Cardiac muscle cell (in vitro differentiated cells and primary cell): ENCODE data around the gene ARRDC3. TPM values are rescaled to one million over a fixed set of nuclear protein-coding genes. Genes with fewer than 3 reads are reported as not detected.

Source experiments
- DNase-seq, 2 donors: peaks; one replicate each; pipeline versions ENCODE4 v3.0.0 to v3.0.0-alpha.2; 2010 to 2017; ENCODE audit warnings: low read depth in 1 of 2, low spot score in 1 of 2
- H3K27ac ChIP-seq: fragments of 200-600 bp; sonication (generic); 2 replicates; pipeline ENCODE4 v1.5.1; 2016
- H3K27me3 ChIP-seq: fragments of 200-600 bp; sonication (generic); 2 replicates; pipeline ENCODE4 v1.6.0; 2016; ENCODE audit warnings: control low read depth
- H3K36me3 ChIP-seq: fragments of 200-600 bp; sonication (generic); 2 replicates; pipeline ENCODE4 v1.5.1; 2016; ENCODE audit warnings: control low read depth
- H3K4me1 ChIP-seq: fragments of 200-600 bp; sonication (generic); 2 replicates; pipeline ENCODE4 v1.8.1; 2017; ENCODE audit warnings: low read depth, mild to moderate bottlenecking, mixed run types
- H3K4me3 ChIP-seq: fragments of 200-600 bp; sonication (generic); 2 replicates; pipeline ENCODE4 v1.5.1; 2016; ENCODE audit warnings: mild to moderate bottlenecking
- H3K9me3 ChIP-seq: fragments of 200-600 bp; sonication (generic); 2 replicates; pipeline ENCODE4 v1.5.1; 2017; ENCODE audit warnings: low read depth, mild to moderate bottlenecking, control low read depth
- CTCF ChIP-seq: IDR thresholded peaks from 2 replicates; pipeline ENCODE4 v1.5.1; 2012; ENCODE audit warnings: low read depth, mild to moderate bottlenecking, low read length
- polyA plus RNA-seq: library from polyadenylated mRNA; unstranded; fragments of >200 nt; fragmentation: Nextera tagmentation; extraction: Ambion mirVana; gene quantifications from 2 replicates; pipeline ENCODE4 v1.2.1, GENCODE V29; 2016
- total RNA-seq: library from RNA; depleted of rRNA; stranded (reverse); fragments of >200 nt; gene quantifications from 2 replicates; pipeline ENCODE4 v1.2.3, GENCODE V29; 2016

ARRDC3 gene
- total RNA-seq (63.6 and 75.8 TPM in 2 replicates), polyA plus RNA-seq (56.8 and 70.6 TPM in 2 replicates)

GRCh38 chr5:91383027-91383955 lies at the start of gene ARRDC3:
Gene ARRDC3, minus strand, starts transcription at chr5:91383317. Its CDS starts 225 bp downstream, at chr5:91383092.
- Histone ChIP-seq H3K27ac (peak within 1 kb of the TSS; percentile 97), H3K27me3 (no peaks in the 10 kb centered on the region), H3K36me3 (peaks cover under 1% of the 10 kb centered on the region), H3K4me1 (peaks cover 17% of the 10 kb centered on the region), H3K9me3 (no peaks in the 10 kb centered on the region), H3K4me3 (peak within 1 kb of the TSS; percentile 76)
- peak; percentile 97 for DNase-seq
- no peak for TF ChIP-seq CTCF

- TF ChIP-seq CTCF = no peak
- Histone ChIP-seq H3K4me1 (no peaks in the 10 kb centered on the region), H3K4me3 (no peak overlapping the region), H3K27me3 (no peaks in the 10 kb centered on the region), H3K27ac (no peak overlapping the region), H3K9me3 (no peaks in the 10 kb centered on the region), H3K36me3 (no peaks in the 10 kb centered on the region)
- no peak for DNase-seq
These were observed 47.8 kb upstream of the ARRDC3 start for GRCh38 chr5:91430949-91431348.

- Histone ChIP-seq H3K9me3 (no peaks in the 10 kb centered on the region), H3K36me3 (no peaks in the 10 kb centered on the region), H3K4me1 (no peaks in the 10 kb centered on the region), H3K27ac (no peak overlapping the region), H3K4me3 (no peak overlapping the region), H3K27me3 (no peaks in the 10 kb centered on the region)
- no peak for DNase-seq
- TF ChIP-seq CTCF = no peak
These were observed 41.7 kb upstream of the ARRDC3 start for GRCh38 chr5:91424638-91425436.

- no peaks in the 10 kb centered on the region for H3K9me3 ChIP-seq
- no peaks in the 10 kb centered on the region for H3K4me1 ChIP-seq
- no peak overlapping the region for H3K4me3 ChIP-seq
- TF ChIP-seq CTCF = no peak
- peak in 1 of 2 donors; percentile 26 for DNase-seq
- no peaks in the 10 kb centered on the region for H3K36me3 ChIP-seq
- no peak overlapping the region for H3K27ac ChIP-seq
- H3K27me3 ChIP-seq = no peaks in the 10 kb centered on the region
These were observed 40.8 kb upstream of the ARRDC3 start for GRCh38 chr5:91423871-91424270.

DNA sequence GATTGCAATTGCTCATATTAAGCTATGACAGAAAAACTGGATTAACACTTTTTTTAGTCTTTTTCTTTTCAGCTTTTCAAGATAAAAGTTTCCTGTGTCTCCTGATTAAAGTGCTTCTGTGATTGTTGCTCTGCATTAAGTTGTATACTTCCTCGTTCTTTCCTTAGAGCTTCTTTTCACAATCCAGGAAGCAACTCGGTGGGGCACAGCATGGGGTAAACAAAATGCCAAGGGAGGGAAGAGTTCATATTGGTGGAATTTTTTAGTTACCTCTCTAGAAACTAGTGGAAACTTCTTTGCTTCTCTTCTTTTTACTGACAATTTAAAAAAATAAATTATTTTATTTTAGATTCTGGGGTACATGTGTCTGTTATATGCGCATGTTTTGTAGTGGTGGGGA lies 37.8 kb upstream of the ARRDC3 start:
- H3K36me3 ChIP-seq = no peaks in the 10 kb centered on the region
- H3K27ac ChIP-seq = no peak overlapping the region
- peaks cover 4% of the 10 kb centered on the region for H3K4me1 ChIP-seq
- TF ChIP-seq CTCF = no peak
- no peaks in the 10 kb centered on the region for H3K9me3 ChIP-seq
- no peaks in the 10 kb centered on the region for H3K27me3 ChIP-seq
- no peak for DNase-seq
- no peak overlapping the region for H3K4me3 ChIP-seq
